HCT116 (cell line): ENCODE data around the gene PIK3R6. TPM values are rescaled to one million over a fixed set of nuclear protein-coding genes. Genes with fewer than 3 reads are reported as not detected.

Experiments
- ATAC-seq: fragments of 200-7000 bp; cut with Tn5 transposase; 2 replicates; pipeline ENCODE4 v1.9.1; 2020; ENCODE audit warnings: mild to moderate bottlenecking, moderate library complexity
- BruUV-seq: library from RNA; stranded (reverse); fragments of 400-500 nt; replicated peaks from 2 replicates; lab custom pipeline; 2021; lab: Mats Ljungman, UMichigan
- CTCF ChIA-PET: fragments of 300-600 bp; sonication (Branson Sonifier 250); formaldehyde crosslinking; loops from one replicate; lab custom pipeline; 2021; ENCODE audit warnings: antibody characterized with exemption; lab: Charles Lee
- POLR2A ChIA-PET: fragments of 300-600, 350-600 bp; sonication (Branson Sonifier 250); formaldehyde crosslinking; loops from one replicate; lab custom pipeline; 2021; ENCODE audit warnings: antibody characterized with exemption; lab: Charles Lee
- RAD21 ChIA-PET, 2 experiments: fragments of 300-600 bp; sonication (Branson Sonifier 250); formaldehyde crosslinking; loops; one replicate each; lab custom pipeline; 2023; ENCODE audit warnings: low total read pairs in 2 of 2; ENCODE audit not compliant: uncharacterized antibody in 2 of 2, unreplicated experiment in 2 of 2, low non-redundant PET in 1 of 2; lab: Charles Lee
- DNase-seq: peaks from one replicate; pipeline ENCODE4 v3.0.0-alpha.2; 2010; ENCODE audit warnings: low read depth, low spot score
- H2AFZ ChIP-seq: fragments of 200-600 bp; shearing (Covaris generic), sonication (generic); 2 replicates; pipeline ENCODE4 v1.6.1; 2017; ENCODE audit warnings: low read depth, mixed run types, mixed read lengths, antibody characterized with exemption, low read length; ENCODE audit not compliant: poor library complexity, severe bottlenecking
- H3K27ac ChIP-seq: 2 replicates; pipeline ENCODE4 v1.5.1; 2012; ENCODE audit warnings: low read depth, low read length
- H3K27me3 ChIP-seq: fragments of 200-600 bp; sonication (generic); 2 replicates; pipeline ENCODE4 v1.6.1; 2016; ENCODE audit warnings: mixed run types, low read length, mixed read lengths; ENCODE audit not compliant: insufficient read depth
- H3K36me3 ChIP-seq, 2 experiments: fragments of 200-500 bp in 1 of 2; fragments of 200-600 bp in 1 of 2; sonication (Bioruptor generic) in 1 of 2; sonication (generic) in 1 of 2; 2 replicates each; pipeline versions ENCODE4 v1.5.1 to v1.6.1; 2014 to 2016; ENCODE audit warnings: low read length in 2 of 2, inconsistent platforms in 1 of 2, mixed read lengths in 1 of 2, mixed run types in 1 of 2; ENCODE audit not compliant: insufficient read depth in 2 of 2, control insufficient read depth in 1 of 2
- H3K4me1 ChIP-seq, 2 experiments: fragments of 200-600 bp in 1 of 2; sonication (generic) in 1 of 2; 2 replicates each; pipeline versions ENCODE4 v1.5.1 to v1.6.1; 2012 to 2017; ENCODE audit warnings: low read length in 2 of 2, inconsistent platforms in 1 of 2, mild to moderate bottlenecking in 1 of 2, mixed read lengths in 1 of 2, mixed run types in 1 of 2, moderate library complexity in 1 of 2; ENCODE audit not compliant: insufficient read depth in 2 of 2, control insufficient read depth in 1 of 2
- H3K4me2 ChIP-seq: fragments of 200-600 bp; sonication (generic); 2 replicates; pipeline ENCODE4 v1.6.1; 2017; ENCODE audit warnings: mixed run types, low read length, mixed read lengths
- H3K4me3 ChIP-seq, 2 experiments: fragments of 200-600 bp in 1 of 2; sonication (generic) in 1 of 2; replicated peaks in 1 of 2; 2 replicates each; pipeline ENCODE4 v1.5.1; 2011 to 2016; ENCODE audit warnings: low read length in 2 of 2, control low read depth in 1 of 2, low read depth in 1 of 2, mild to moderate bottlenecking in 1 of 2, mixed read lengths in 1 of 2, mixed run types in 1 of 2
- H3K79me2 ChIP-seq: fragments of 200-600 bp; sonication (generic); 2 replicates; pipeline ENCODE4 v1.6.1; 2017; ENCODE audit warnings: mild to moderate bottlenecking, mixed run types, low read length, moderate library complexity, mixed read lengths; ENCODE audit not compliant: insufficient read depth
- H3K9ac ChIP-seq: fragments of 200-600 bp; sonication (generic); 2 replicates; pipeline ENCODE4 v1.6.1; 2016; ENCODE audit warnings: low read length, mixed read lengths
- H3K9me2 ChIP-seq: fragments of 200-600 bp; sonication (generic), shearing (Covaris generic); 2 replicates; pipeline ENCODE4 v1.6.1; 2017; ENCODE audit warnings: mixed run types, mild to moderate bottlenecking, moderate library complexity; ENCODE audit not compliant: insufficient read depth
- H3K9me3 ChIP-seq, 2 experiments: fragments of 200-500 bp in 1 of 2; fragments of 200-600 bp in 1 of 2; sonication (Bioruptor generic) in 1 of 2; sonication (generic) in 1 of 2; 2 replicates each; pipeline ENCODE4 v1.6.1; 2014 to 2017; ENCODE audit warnings: low read length in 2 of 2, mixed read lengths in 2 of 2, inconsistent platforms in 1 of 2, low read depth in 1 of 2, mild to moderate bottlenecking in 1 of 2, mixed run types in 1 of 2, moderate library complexity in 1 of 2; ENCODE audit not compliant: control insufficient read depth in 1 of 2, insufficient read depth in 1 of 2
- H4K20me1 ChIP-seq: fragments of 200-600 bp; sonication (generic), shearing (Covaris generic); 2 replicates; pipeline ENCODE4 v1.6.1; 2017; ENCODE audit warnings: mixed run types, mild to moderate bottlenecking, moderate library complexity; ENCODE audit not compliant: insufficient read depth
- ELF1 ChIP-seq: IDR thresholded peaks from 2 replicates; pipeline ENCODE4 v1.6.1; 2012; ENCODE audit warnings: low read depth, borderline replicate concordance
- RAD21 ChIP-seq: IDR thresholded peaks from 2 replicates; pipeline ENCODE4 v1.6.1; 2012; ENCODE audit warnings: low read depth, mild to moderate bottlenecking
- intact Hi-C: fragments of 100-400 bp; cut with micrococcal nuclease; formaldehyde crosslinking; loops from 2 replicates; pipeline ENCODE4 v1.10.0; 2022
- total RNA-seq: library from RNA; stranded (reverse); gene quantifications from one replicate; pipeline ENCODE4 v1.2.1, GENCODE V29; 2021; ENCODE audit not compliant: unreplicated experiment
- TF ChIP-seq, protein P1 (sequence below), 3 experiments: fragments of 200-600 bp in 1 of 3; sonication (generic) in 1 of 3; IDR thresholded peaks in 2 of 3; conservative IDR thresholded peaks in 1 of 3; 2 replicates each; pipeline ENCODE4 v1.5.1; 2012 to 2017; ENCODE audit warnings: low read depth in 2 of 3, low read length in 2 of 3, antibody characterized with exemption in 1 of 3, borderline replicate concordance in 1 of 3, control low read depth in 1 of 3, mild to moderate bottlenecking in 1 of 3, mixed read lengths in 1 of 3, mixed run types in 1 of 3, moderate library complexity in 1 of 3; ENCODE audit not compliant: insufficient read depth in 1 of 3

PIK3R6 gene
- total RNA-seq, 1 experiment from 2014 or later = 0.07 TPM

DNA sequence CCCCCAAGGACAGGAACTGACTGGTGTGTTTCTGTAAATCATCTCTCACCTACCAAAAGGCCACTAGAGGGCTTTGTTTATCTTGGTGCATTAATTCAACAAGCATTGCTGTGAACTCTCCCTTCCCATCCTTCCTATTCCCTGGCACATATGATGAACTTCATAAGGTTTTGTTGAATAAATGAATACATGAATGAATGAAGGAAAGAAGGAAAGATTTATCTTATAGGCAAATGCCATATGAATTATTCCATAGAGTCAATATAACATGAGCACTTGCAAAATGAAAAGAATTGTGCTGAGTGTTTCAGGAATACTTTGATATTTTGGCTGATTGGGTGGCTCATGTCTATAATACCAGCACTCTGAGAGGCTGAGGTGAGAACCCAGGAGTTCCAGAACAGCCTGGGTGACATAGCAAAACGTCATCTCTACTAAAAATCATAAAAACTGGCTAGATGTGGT, 113.5 kb downstream of the PIK3R6 start:
- no peaks in the 10 kb centered on the region for H3K9me3 ChIP-seq
- H3K9ac ChIP-seq = no peak overlapping the region
- ChIA-PET POLR2A (no interaction called here), CTCF (interaction anchor here (1.1 to 1.6 kb wide), 2 partner anchors 32 to 141 kb away, joined by 3 to 4 read pairs; no protein-coding TSS in a partner anchor)
- no TSS peak for BruUV-seq
- H3K4me1 ChIP-seq = no peaks in the 10 kb centered on the region
- no peak overlapping the region for H2AFZ ChIP-seq
- no peak overlapping the region for H3K4me2 ChIP-seq
- TF ChIP-seq RAD21 (peak; percentile 55; the same call in 1 of the 2 replicates), ELF1 (no peak)
- TF ChIP-seq, protein P1, sequence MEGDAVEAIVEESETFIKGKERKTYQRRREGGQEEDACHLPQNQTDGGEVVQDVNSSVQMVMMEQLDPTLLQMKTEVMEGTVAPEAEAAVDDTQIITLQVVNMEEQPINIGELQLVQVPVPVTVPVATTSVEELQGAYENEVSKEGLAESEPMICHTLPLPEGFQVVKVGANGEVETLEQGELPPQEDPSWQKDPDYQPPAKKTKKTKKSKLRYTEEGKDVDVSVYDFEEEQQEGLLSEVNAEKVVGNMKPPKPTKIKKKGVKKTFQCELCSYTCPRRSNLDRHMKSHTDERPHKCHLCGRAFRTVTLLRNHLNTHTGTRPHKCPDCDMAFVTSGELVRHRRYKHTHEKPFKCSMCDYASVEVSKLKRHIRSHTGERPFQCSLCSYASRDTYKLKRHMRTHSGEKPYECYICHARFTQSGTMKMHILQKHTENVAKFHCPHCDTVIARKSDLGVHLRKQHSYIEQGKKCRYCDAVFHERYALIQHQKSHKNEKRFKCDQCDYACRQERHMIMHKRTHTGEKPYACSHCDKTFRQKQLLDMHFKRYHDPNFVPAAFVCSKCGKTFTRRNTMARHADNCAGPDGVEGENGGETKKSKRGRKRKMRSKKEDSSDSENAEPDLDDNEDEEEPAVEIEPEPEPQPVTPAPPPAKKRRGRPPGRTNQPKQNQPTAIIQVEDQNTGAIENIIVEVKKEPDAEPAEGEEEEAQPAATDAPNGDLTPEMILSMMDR (IDR thresholded peaks at IDR 0.05 in 2 of 3, conservative IDR thresholded peaks at IDR 0.05 in 1 of 3; ENCODE audit: borderline replicate concordance in 1 of 3, insufficient read depth in 1 of 3, low read depth in 2 of 3, low read length in 2 of 3) = peak; percentile 50 to 73 (median 60); a peak in 5 of 6 replicates
- TF ChIP-seq, all 23 proteins: peak for 2
- H3K27me3 ChIP-seq = no peaks in the 10 kb centered on the region
- no peaks in the 10 kb centered on the region for H4K20me1 ChIP-seq
- RAD21 ChIA-PET = interaction anchor here in 1 of 2 experiments (0.6 kb wide), 1 partner anchor 8 kb away, joined by 8 read pairs; no protein-coding TSS in a partner anchor
- no peaks in the 10 kb centered on the region for H3K79me2 ChIP-seq
- H3K36me3 ChIP-seq = no peaks in the 10 kb centered on the region
- H3K4me3 ChIP-seq = no peak overlapping the region
- H3K9me2 ChIP-seq = no peaks in the 10 kb centered on the region
- H3K27ac ChIP-seq = no peak overlapping the region
- ATAC-seq (peak; percentile 88), DNase-seq (peak; percentile 31)
- intact Hi-C loops = loop anchor here (2.0 to 5.0 kb wide), 2 partner anchors 141 to 768 kb away; no protein-coding TSS in a partner anchor
